HG02840 (cell line): Measurements from ENCODE around the gene ACAP1.

ENCODE experiments used
- ATAC-seq: cut with Tn5 transposase; IDR thresholded peaks from one replicate; pipeline ENCODE4 v1.9.1; 2021; ENCODE audit warnings: mild to moderate bottlenecking, moderate library complexity, moderate number of reproducible peaks; ENCODE audit not compliant: unreplicated experiment, low FRiP score

Gene ACAP1

DNA sequence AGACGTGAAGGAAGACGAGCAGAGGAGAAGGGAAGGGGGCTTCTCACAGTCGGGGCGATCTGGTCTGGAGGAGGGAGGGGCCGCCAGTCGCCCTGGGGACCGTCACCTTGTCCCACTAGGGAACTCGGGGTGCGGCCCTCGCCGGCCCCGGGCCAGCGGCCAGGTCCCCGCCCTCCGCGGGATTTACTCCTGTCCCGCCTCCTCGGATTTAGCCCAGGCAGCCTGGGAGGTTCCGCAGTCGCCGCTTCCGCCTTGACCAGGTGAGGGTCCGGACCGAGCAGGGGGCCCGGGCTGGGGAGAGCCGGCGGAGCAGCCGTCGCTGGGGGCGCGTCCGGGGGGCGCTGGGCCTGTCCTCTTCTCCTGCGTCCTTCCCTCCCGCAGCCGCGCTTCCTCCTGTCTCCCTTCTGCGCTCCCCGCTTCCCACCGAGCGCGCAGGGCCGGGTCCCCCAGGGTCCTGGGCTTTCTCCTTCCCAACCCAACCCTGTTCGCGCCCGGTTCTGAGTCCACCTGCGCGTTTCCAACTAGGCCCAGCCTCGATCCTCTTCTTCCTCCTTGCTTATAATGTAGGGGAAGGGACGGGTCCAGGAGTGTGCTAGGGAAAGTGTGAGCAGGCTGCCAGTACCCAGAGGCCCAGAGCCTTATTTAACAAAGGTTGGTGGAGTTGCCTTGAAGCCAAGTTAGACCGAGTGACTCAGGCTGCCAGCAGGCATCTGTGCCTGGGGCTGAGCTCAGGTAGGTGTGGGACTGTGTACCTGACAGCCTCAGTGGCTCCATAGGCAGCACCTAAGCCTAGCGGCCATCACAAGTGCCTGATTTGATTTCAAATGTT lies 44.7 kb downstream of the ACAP1 start, which contains the start of gene TNK1:
TSS of gene TNK1 (plus strand) at position 235 of the 829 bp plus-strand sequence. CDS start 1,838 bp downstream, outside the sequence.
- no peak for ATAC-seq

GRCh38 chr17:7382901-7383300 lies 46.6 kb downstream of the ACAP1 start:
- no peak for ATAC-seq

- ATAC-seq, result no peak
Observed at GRCh38 chr17:7383371-7383741, 47.0 kb downstream of the ACAP1 start.

DNA sequence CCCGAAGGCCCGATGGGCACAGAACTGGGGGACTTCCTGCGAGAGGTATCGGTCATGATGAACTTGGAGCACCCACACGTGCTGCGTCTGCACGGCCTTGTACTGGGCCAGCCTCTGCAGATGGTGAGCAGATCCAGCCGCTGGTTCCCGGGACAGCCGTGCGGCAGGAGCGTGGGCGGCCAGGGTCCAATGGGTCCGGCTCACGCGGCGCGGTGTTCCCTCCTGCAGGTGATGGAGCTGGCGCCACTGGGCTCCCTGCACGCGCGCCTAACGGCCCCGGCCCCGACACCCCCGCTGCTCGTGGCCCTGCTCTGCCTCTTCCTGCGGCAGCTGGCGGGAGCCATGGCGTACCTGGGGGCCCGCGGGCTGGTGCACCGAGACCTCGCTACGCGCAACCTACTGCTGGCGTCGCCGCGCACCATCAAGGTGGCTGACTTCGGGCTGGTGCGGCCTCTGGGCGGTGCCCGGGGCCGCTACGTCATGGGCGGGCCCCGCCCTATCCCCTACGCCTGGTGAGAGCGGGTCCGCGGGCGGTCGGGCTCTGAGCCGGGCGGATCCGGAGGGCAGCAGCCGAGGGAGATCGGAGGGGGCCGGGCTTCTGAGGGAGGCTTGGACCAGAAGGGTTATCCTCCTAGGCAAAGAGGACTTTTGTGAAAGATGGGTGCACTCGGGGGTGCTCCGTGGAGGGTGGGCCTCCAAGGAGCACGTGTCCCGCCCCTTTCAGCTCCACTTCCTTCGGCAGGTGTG lies 47.6 kb downstream of the ACAP1 start:
- ATAC-seq, result no peak

GRCh38 chr17:7384489-7385081 lies 48.3 kb downstream of the ACAP1 start:
- ATAC-seq, result no peak

DNA sequence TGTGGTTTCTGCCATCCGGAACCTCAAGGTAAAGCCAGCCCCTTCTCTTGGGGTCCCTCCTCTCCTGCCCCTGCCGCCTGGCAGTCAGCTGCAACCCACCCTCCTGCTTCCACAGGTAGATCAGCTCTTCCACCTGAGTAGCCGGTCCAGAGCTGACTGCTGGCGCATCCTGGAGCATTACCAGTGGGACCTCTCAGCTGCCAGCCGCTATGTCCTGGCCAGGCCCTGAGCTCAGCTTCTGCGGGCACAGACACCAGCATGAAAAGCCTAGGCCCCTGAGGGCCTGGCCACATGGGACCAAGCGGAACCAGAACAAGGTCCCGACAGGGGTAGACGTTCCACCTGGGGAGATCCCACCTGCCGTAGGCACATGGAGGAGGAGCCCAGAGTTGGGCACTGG lies 52.5 kb downstream of the ACAP1 start:
- no peak for ATAC-seq

DNA sequence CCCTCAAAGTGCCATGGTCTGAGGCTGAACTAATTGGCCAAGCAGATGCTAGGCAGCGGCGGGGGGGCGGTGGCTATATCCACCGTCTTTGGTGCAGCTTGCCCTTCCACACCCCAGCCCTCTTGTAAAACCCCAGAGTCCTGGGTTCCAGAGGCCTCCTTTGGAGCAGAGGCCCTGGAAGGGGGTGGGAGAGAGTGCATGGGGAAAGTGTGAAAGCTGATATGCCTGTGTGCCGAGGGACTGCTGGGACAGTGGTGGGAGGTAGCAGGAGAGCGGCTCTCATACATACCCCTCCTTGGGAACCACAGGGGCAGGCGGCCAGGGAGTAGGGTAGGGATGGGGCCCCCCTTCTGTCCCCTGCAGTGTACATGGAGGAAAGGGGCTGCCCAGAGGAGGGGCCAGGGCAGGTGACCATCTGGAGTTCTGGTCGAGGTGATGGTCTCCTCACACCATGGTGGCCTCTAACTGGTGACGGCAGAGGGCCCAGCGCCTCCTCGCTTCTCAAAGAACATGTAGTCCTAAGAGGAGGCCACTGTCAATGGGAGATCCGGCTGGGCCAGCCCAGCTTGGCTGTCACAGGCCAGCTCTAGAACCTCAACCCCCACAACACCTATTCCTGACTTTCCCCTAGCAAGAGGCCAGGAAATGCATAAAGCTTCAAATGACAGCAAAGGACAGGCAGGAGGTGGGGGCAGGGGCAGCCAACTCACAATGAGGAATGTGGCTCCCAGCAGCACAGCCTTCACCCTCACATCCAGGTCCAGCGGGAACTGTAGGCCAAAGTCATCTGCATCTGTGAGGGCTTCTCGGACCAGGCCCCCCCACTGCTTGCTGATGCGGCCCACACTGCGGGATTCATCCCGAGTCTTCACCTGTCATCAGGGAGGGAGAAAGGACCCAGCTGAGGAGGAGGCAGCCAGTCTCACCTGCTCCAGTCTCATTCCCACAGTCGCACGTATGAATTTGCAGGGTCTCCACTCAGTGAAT lies 53.9 kb downstream of the ACAP1 start:
- ATAC-seq, result no peak

DNA sequence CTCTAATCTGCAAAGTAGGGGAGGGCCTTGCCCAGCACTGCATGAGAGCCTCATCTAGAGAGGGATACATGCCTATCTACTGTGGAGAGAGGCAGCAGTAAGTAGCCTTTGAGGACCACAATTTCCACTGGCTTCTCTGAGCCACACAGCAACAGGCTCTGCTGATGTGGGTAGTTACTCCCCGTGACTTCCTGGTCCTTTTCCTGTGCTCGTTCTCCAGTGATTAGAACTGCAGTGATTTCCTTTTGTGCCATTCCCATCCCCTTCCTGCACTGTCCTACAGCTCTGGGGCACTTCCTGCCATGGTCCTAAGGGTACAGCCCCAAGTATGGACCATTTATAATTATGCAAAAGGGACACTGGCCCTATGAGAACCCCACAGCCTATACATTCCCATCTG lies 55.0 kb downstream of the ACAP1 start:
- no peak for ATAC-seq

DNA sequence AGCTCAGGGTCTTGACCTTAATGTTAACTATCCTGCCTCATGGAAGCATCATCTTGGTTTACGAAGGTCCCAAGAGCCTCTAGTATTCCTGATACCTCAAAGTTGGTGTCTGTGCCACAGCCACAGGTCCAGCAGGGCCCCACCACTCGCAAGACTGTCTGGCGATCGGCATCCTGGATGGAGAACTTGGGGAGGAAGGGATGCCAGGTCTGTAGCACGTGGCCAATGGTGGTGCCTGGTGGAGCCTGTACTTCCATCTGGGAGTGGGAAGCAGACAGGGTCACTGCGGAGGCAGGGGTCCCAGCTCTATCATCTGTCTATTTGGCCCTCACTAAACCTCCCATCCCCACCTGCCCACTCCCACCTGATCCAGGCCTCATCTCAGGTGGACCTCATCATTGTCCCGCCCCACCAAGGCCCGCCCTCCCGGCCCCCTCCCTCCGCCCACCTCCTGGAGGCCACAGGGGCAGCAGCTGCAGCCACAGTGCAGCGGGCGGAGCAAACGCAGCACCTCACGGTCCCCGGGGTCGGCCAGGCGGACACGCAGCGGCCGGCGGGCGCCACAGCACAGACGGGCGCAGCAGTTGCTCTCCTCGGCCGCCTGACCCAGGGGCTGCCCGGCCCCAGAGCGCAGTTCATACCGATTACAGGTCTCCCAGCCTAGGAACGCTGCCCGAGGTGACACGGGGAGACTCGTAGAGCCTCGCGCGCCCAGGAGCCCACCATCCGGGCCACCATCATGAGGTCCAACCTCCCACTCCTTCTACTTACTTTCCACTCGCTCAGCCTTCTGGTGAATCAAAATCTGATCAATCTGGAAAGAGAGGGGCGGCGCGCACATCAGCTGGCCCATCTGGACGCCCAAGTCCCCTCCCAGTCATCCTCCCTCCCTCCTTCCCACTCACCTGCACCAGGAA lies 56.6 kb downstream of the ACAP1 start:
- ATAC-seq, result no peak

DNA sequence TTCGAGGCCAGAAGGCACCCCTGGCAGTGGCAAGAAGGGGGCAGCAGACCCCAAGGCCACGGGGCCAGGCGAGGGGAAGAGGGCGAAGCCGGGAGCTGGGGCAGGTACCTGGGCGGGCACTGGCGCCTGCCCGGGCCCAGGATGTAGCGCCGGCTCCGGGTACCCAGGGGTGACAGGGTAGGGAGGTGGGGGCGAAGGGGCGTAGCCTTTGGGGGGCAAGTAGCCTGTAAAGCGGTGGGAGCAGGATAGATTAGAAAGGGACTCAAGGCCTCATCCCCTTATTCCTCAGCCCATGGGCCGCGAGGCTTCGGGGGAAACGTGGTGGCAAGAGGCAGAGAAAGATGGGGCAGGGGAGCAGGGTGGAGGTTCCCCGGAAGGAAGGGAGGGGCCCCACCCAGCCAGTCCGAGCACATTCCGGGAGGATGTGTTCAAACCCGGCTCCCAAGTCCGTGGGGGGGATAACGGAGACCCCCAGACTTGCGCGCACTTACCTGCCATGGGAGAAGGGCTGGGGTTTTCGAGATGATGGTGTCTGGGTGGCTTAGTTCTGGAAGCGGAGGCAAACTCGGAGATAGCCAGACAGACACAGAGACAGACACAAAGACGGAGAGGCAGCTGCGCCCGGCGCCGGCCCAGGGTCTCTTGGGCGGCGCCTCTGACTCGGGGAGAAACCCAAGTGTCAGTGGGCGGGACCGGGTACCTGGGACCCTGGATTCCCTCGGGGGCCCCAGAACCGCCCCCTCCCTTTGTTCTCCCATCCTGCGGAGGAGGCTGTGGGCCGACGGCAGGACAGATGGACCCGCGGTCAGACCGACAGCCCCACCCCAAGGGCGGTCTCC lies 57.5 kb downstream of the ACAP1 start:
- peak; percentile 42 for ATAC-seq

- ATAC-seq, result peak; percentile 70
Observed at GRCh38 chr17:7394452-7395191, 58.3 kb downstream of the ACAP1 start, which contains the start of gene PLSCR3. PLSCR3 (minus strand) TSS chr17:7394525; CDS start chr17:7394110, 415 bp downstream.

- ATAC-seq, result no peak
Observed at GRCh38 chr17:7396147-7396546, 59.8 kb downstream of the ACAP1 start.

DNA sequence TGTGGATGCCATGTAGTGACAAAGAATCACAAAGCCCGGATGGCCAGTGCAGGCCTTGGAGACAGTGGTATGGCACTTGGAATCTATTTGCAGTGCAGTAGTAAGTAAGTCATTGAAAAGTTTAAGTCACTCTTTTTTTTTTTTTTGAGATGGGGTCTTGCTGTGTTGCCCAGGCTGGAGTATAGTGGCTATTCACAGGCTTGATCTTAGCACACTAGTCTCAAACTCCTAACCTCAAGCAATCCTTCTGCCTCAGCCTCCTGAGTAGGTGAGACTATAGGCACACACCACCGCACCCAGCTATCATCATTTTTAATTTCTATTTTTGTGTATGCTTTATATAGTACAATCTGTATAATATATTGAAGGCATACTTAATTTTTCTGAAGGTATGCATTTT lies 62.3 kb downstream of the ACAP1 start:
- no peak for ATAC-seq
